Measurements from ENCODE around the gene TNS1. TPM values are rescaled to one million over a fixed set of nuclear protein-coding genes. Genes with fewer than 3 reads are reported as not detected.

Gene TNS1
- polyA plus RNA-seq, 1 experiment, result 19.7 TPM

DNA sequence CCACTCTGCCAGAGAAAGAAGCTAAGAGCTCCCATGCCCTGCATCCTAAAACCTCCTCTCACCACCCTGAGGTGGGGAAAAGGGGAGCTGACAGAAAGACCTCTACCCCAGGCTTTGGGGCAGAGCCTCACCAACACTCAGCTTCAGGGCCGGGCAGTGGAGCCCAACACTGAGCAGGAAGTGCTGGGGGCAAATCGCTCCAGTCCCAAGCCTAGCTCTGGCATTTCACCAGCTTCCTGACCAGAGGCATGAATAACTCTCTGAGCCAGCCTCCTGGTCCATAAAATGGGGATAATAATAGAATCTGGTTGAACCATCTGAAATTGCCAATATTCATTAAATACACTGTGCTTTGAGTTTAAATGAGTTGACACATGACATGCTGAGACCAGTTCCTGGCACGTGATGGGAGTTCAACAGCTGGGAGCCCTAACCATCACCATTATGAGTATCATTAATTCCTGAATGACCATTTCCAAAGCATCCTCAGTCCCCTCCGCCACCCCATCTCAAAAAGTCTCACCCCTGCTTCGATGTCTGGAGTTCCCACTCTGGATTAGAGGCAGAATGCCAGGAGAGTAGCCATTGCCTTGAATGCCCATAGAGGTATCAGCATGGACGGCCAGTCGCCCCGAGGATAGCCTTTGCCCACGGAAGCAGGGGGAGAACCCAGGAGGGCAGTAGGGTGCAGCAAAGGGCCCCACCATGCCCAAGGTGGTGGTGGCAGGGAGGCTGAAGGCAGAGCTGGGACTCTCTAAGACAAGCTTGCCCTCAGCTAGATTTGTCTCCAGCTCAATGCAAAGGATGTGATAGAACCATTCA, 153.4 kb downstream of the TNS1 start:
- DNase-seq (ENCODE audit: low read depth, low spot score), result no peak
- H3K9me3 ChIP-seq (ENCODE audit: control insufficient read depth, insufficient read depth, low read length), result peaks cover 10% of the 10 kb centered on the region
- TF ChIP-seq, protein P1, sequence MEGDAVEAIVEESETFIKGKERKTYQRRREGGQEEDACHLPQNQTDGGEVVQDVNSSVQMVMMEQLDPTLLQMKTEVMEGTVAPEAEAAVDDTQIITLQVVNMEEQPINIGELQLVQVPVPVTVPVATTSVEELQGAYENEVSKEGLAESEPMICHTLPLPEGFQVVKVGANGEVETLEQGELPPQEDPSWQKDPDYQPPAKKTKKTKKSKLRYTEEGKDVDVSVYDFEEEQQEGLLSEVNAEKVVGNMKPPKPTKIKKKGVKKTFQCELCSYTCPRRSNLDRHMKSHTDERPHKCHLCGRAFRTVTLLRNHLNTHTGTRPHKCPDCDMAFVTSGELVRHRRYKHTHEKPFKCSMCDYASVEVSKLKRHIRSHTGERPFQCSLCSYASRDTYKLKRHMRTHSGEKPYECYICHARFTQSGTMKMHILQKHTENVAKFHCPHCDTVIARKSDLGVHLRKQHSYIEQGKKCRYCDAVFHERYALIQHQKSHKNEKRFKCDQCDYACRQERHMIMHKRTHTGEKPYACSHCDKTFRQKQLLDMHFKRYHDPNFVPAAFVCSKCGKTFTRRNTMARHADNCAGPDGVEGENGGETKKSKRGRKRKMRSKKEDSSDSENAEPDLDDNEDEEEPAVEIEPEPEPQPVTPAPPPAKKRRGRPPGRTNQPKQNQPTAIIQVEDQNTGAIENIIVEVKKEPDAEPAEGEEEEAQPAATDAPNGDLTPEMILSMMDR (IDR thresholded peaks at IDR 0.05; ENCODE audit: low read depth, low read length), result no peak
- H3K27me3 ChIP-seq (ENCODE audit: control insufficient read depth, insufficient read depth, low read length), result no peaks in the 10 kb centered on the region
- no peak overlapping the region for H3K27ac ChIP-seq (ENCODE audit: low read depth, low read length)
- CTCF ChIA-PET, result interaction anchor here (1.5 kb wide), 1 partner anchor 61 kb away, joined by 3 read pairs; no protein-coding TSS in a partner anchor
- POLR2A ChIA-PET, result interaction anchor here (1.3 kb wide), 1 partner anchor 9 kb away, joined by 3 read pairs; no protein-coding TSS in a partner anchor
- no peak overlapping the region for H3K4me3 ChIP-seq (ENCODE audit: low read depth, low read length)

DNA sequence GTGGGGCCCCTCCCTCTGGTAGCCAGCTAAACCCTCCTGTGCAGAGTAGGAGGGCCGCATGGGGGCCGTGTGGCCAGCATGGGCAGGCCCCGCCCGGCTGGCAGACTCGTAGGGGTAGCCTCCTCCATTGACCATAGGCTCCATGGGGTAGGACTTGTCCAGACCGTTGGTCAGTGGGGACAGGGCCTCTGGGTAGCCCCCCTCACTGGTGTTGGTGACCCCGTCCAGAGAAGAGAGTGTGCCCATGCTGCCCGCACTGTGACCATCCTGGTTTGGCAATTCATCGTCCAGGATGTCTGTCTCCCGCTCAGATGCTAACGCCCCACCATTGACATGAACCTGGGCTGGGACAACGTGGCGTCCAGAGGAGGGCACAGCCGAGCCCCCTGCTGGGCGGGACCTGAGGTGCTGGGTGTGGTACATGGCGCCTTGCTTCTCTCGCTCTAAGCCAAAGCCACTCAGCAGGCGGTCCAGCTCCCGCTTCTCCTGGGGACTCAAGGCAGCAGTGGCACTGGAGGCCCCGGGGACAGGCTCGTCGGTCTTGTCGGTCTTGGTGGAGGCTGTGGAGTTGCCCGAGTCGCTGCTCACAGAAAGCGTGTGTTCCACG, 154.3 kb downstream of the TNS1 start:
- POLR2A ChIA-PET, result no interaction called here
- CTCF ChIA-PET, result interaction anchor here (0.7 kb wide), 1 partner anchor 59 kb away, joined by 3 read pairs; no protein-coding TSS in a partner anchor
- H3K27ac ChIP-seq (ENCODE audit: low read depth, low read length), result no peak overlapping the region

DNA sequence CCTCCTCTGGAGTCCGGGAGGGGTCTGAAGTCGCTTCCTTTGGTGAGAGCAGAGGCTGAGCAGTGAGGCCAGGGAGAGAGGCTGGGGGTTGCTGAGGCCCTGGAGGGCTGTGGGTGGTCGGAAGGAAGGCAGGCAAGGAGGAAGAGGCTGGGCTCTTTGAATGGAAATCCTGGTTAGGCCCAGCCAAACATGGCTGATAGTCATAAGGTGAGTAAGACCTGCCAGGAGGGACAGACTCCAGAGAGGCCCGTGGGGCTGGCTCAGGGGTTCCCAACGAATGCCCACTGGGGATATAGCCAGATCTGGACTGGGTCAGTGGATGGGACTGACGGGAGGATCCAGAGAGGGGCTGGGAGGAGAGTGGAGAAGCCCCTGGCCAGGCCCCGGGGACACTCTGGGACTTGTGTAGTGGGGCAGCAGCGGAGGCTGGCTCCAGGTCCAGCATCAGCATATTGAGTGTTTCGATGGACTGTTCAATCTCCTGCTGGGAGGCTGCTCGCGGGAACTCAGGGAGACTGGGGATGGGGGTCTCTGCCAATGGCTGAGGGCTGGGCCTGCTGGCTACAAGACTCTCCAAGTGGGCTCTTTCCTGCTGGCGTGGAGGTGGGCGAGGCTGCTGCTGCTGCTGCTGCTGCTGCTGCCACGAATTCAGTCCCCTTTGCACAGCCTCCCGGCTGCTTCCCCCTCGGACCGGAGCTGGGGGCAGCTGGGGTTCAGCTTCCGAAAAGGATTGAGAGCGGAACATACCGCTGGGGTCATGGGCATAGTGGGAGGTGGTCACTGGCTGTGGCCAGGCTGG, 155.0 kb downstream of the TNS1 start:
- TF ChIP-seq, protein P1 (IDR thresholded peaks at IDR 0.05; ENCODE audit: low read depth, low read length), result no peak
- no peak for DNase-seq (ENCODE audit: low read depth, low spot score)
- ChIA-PET CTCF (interaction anchor here (0.7 kb wide), 1 partner anchor 58 kb away, joined by 3 read pairs; no protein-coding TSS in a partner anchor), POLR2A (no interaction called here)
- Histone ChIP-seq H3K4me3 (ENCODE audit: low read depth, low read length) (no peak overlapping the region), H3K9me3 (ENCODE audit: control insufficient read depth, insufficient read depth, low read length) (peaks cover 10% of the 10 kb centered on the region), H3K27me3 (ENCODE audit: control insufficient read depth, insufficient read depth, low read length) (no peaks in the 10 kb centered on the region), H3K27ac (ENCODE audit: low read depth, low read length) (no peak overlapping the region)

More for the DNA sequence above, 154.3 kb downstream of the TNS1 start:
- Histone ChIP-seq H3K4me3 (ENCODE audit: low read depth, low read length) (no peak overlapping the region), H3K9me3 (ENCODE audit: control insufficient read depth, insufficient read depth, low read length) (peaks cover 10% of the 10 kb centered on the region), H3K27me3 (ENCODE audit: control insufficient read depth, insufficient read depth, low read length) (no peaks in the 10 kb centered on the region)
- TF ChIP-seq, protein P1 (IDR thresholded peaks at IDR 0.05; ENCODE audit: low read depth, low read length), result no peak
- no peak for DNase-seq (ENCODE audit: low read depth, low spot score)

DNA sequence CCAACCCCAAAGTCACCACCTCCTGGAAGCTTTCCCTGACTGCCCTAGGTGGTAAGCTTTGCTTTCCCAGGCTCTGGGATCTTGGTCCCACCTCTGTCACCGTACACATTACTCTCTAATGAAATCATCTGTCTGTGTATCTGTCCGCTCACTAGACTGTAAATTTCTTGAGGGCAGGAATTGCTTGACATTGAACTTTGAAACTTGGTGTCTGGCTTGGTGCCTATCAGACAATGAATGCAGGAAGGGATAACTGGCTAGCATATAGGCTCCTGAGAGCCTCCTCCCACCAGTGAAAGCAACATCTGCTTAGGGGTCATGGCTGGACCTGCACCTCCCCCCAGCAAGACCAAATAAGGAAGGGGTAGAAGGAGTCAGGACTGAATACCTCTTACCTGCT, 155.7 kb downstream of the TNS1 start:
- ChIA-PET CTCF (interaction anchor here (1.3 kb wide), 1 partner anchor 147 kb away, joined by 3 read pairs; no protein-coding TSS in a partner anchor), POLR2A (no interaction called here)
- Histone ChIP-seq H3K27me3 (ENCODE audit: control insufficient read depth, insufficient read depth, low read length) (no peaks in the 10 kb centered on the region), H3K9me3 (ENCODE audit: control insufficient read depth, insufficient read depth, low read length) (peaks cover 10% of the 10 kb centered on the region), H3K27ac (ENCODE audit: low read depth, low read length) (no peak overlapping the region), H3K4me3 (ENCODE audit: low read depth, low read length) (no peak overlapping the region)
- TF ChIP-seq, protein P1 (IDR thresholded peaks at IDR 0.05; ENCODE audit: low read depth, low read length), result no peak
- DNase-seq (ENCODE audit: low read depth, low spot score), result no peak

Data from AG04450 (cell line).